Large intestine (tissue), 3 donors: ENCODE measurements around the gene USP15. TPM values are rescaled to one million over a fixed set of nuclear protein-coding genes. Genes with fewer than 3 reads are reported as not detected.

Experiments
- DNase-seq, 2 donors: peaks; one replicate each; pipeline versions ENCODE4 v3.0.0 to v3.0.0-alpha.2; 2013
- H3K27ac ChIP-seq: one replicate; pipeline ENCODE4 v1.5.1; 2013; ENCODE audit warnings: low read length
- H3K27me3 ChIP-seq: 2 replicates; pipeline ENCODE4 v1.6.1; 2013; ENCODE audit warnings: low read length; ENCODE audit not compliant: control insufficient read depth, insufficient read depth
- H3K36me3 ChIP-seq: 2 replicates; pipeline ENCODE4 v1.6.1; 2013; ENCODE audit warnings: low read length; ENCODE audit not compliant: control insufficient read depth, insufficient read depth
- H3K4me1 ChIP-seq: one replicate; pipeline ENCODE4 v1.6.1; 2013; ENCODE audit warnings: low read length; ENCODE audit not compliant: control insufficient read depth, insufficient read depth
- H3K4me3 ChIP-seq: one replicate; pipeline ENCODE4 v1.5.1; 2013; ENCODE audit warnings: low read length
- H3K9me3 ChIP-seq: one replicate; pipeline ENCODE4 v1.6.1; 2013; ENCODE audit warnings: mild to moderate bottlenecking, low read depth, low read length, moderate library complexity; ENCODE audit not compliant: control insufficient read depth
- WGBS: methylation state at CpG from one replicate; pipeline ENCODE4 v1.1.5; 2013; ENCODE audit warnings: low lambda C conversion rate; ENCODE audit not compliant: insufficient coverage; 5-methylcytosine and 5-hydroxymethylcytosine counted together
- polyA plus RNA-seq: library from polyadenylated mRNA; unstranded; fragments of 120-200 nt; gene quantifications from one replicate; pipeline ENCODE4 v1.2.1, GENCODE V29; 2013

The USP15 gene
- polyA plus RNA-seq, 1 donor, result 66.1 TPM

DNA sequence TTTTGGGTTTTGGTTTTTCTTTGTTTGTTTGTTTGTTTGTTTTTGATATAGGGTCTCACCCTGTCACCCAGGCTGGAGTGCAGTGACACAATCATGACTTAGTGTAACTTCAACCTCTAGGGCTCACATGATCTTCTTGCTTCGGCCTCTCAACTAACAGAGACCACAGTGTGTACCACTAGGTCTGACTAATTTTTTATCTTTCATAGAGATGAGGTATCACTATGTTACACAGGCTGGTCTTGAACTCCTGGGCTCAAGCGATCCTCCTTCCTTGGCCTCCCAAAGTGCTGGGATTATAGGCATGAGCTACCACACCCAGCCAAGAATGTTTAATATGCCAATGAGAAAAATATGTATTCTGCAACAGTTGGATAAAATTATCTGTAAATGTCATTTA lies 29.6 kb upstream of the USP15 start:
- no peak overlapping the region for H3K4me3 ChIP-seq
- no peaks in the 10 kb centered on the region for H3K27me3 ChIP-seq
- no peak for DNase-seq
- peaks cover 4% of the 10 kb centered on the region for H3K9me3 ChIP-seq
- no CpG with 5 or more reads among the region's 2 CpGs for WGBS
- no peaks in the 10 kb centered on the region for H3K4me1 ChIP-seq
- H3K36me3 ChIP-seq, result no peaks in the 10 kb centered on the region
- H3K27ac ChIP-seq, result no peak overlapping the region

DNA sequence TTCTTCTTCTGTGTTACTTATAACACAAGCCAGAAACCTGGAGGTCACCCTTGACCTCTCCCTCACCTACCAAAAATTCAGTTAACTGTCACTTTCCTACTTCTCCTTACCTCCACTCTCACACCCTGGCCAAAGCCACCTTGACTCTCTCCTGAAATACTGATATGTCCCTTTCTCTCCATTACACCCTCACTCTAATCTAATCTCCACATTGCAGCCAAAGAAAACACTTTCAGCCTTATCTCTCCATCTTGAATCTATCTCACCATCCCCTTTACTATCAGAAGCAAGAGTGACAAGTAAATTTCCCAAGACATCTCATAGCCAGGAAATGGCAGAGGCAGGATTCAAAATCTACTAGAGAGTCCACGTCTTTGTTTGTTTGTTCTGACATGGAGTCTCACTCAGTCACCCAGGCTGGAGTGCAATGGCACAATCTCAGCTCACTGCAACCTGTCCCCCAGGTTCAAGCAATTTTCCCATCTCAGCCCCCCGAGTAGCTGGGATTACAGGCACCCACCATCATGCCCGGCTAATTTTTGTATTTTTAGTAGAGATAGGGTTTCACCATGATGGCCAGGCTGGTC lies 28.0 kb upstream of the USP15 start:
- no CpG with 5 or more reads among the region's 3 CpGs for WGBS
- H3K27me3 ChIP-seq, result no peaks in the 10 kb centered on the region
- H3K4me3 ChIP-seq, result no peak overlapping the region
- DNase-seq, result no peak
- H3K27ac ChIP-seq, result no peak overlapping the region
- peaks cover 4% of the 10 kb centered on the region for H3K9me3 ChIP-seq
- no peaks in the 10 kb centered on the region for H3K4me1 ChIP-seq
- H3K36me3 ChIP-seq, result no peaks in the 10 kb centered on the region

- no CpG with 5 or more reads among the region's 2 CpGs for WGBS
- Histone ChIP-seq H3K27ac (no peak overlapping the region), H3K4me1 (no peaks in the 10 kb centered on the region), H3K27me3 (no peaks in the 10 kb centered on the region), H3K4me3 (no peak overlapping the region), H3K9me3 (peaks cover 4% of the 10 kb centered on the region), H3K36me3 (no peaks in the 10 kb centered on the region)
- DNase-seq, result no peak
These were observed 26.4 kb upstream of the USP15 start for GRCh38 chr12:62233805-62234204.

DNA sequence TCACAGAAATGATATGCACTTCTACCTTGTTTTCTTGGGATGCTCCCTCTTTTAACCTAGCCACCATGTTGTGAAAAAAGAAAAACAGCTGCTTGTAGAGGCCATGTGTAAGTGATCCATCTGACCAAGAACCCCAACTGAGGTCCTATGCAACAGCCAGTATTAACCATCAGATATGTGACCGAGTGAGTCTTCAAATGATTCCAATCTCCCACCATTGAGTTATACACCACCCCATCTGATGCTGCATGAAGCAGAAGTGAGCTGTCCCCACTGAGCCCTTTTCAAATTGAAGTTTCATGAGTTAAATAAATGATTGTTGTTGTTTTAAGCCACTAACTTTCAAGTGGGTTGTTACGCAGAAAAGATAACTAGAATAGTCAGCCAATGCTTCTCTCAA lies 20.6 kb upstream of the USP15 start:
- H3K4me3 ChIP-seq, result no peak overlapping the region
- DNase-seq, result no peak
- no peaks in the 10 kb centered on the region for H3K27me3 ChIP-seq
- no peak overlapping the region for H3K27ac ChIP-seq
- WGBS, result 100% methylated on average over 1 of the region's 2 CpGs
- H3K9me3 ChIP-seq, result peaks cover 4% of the 10 kb centered on the region
- H3K36me3 ChIP-seq, result no peaks in the 10 kb centered on the region
- no peaks in the 10 kb centered on the region for H3K4me1 ChIP-seq

- Histone ChIP-seq H3K27me3 (no peaks in the 10 kb centered on the region), H3K9me3 (no peaks in the 10 kb centered on the region), H3K36me3 (no peaks in the 10 kb centered on the region), H3K27ac (peak overlapping the region; percentile 54), H3K4me1 (peaks cover 4% of the 10 kb centered on the region), H3K4me3 (no peak overlapping the region)
- WGBS, result 40% methylated on average over 2 of the region's 3 CpGs
- DNase-seq, result peak; percentile 53 to 80
These were observed 12.7 kb upstream of the USP15 start for GRCh38 chr12:62247281-62248045.

DNA sequence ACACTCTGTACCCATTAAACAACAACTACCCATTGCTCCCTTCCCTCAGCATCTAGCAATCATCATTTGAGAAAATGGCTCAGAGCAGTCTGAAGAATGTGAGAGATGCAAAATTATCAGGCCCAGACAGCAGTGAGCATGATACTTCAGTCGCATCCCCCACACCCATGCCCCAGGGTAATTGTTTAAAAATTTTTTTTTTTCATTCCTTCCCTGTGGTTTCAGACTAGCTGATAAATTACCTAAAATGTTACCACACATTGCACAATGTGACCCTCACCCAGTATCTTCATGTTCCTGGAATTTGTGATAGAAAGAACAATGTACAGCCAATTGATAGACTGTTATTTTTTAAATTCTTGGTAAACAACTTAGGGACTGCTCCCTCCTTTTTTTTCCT lies 11.3 kb upstream of the USP15 start:
- no peaks in the 10 kb centered on the region for H3K36me3 ChIP-seq
- no peaks in the 10 kb centered on the region for H3K27me3 ChIP-seq
- WGBS, result 100% methylated on average over 1 of the region's 1 CpG
- H3K27ac ChIP-seq, result no peak overlapping the region
- no peak overlapping the region for H3K4me3 ChIP-seq
- no peak for DNase-seq
- H3K4me1 ChIP-seq, result peaks cover 4% of the 10 kb centered on the region
- no peaks in the 10 kb centered on the region for H3K9me3 ChIP-seq

DNA sequence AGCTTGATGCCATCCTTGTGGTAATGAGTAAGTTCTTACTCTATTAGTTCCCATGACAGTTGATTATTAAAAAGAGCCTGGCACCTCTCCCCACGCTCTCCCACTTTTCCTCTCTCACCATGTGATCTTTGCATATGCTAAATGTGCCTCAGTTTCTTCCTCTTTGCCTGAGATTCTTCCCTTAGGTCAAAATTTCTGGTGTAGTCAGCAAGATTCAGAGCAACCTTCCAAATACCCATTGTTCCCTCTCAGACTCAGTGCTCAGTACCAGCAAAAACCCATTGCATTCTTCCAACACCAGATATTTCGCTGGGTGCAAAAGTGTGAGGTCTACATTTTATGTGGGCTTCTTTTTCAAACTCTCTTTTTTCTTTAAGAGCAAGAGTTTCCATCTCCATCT lies 10.8 kb upstream of the USP15 start:
- H3K27ac ChIP-seq, result no peak overlapping the region
- H3K4me3 ChIP-seq, result no peak overlapping the region
- no peak for DNase-seq
- H3K9me3 ChIP-seq, result no peaks in the 10 kb centered on the region
- no peaks in the 10 kb centered on the region for H3K27me3 ChIP-seq
- WGBS, result no CpG with 5 or more reads among the region's 2 CpGs
- peaks cover 4% of the 10 kb centered on the region for H3K4me1 ChIP-seq
- no peaks in the 10 kb centered on the region for H3K36me3 ChIP-seq

- peaks cover 4% of the 10 kb centered on the region for H3K4me1 ChIP-seq
- H3K27ac ChIP-seq, result no peak overlapping the region
- no peaks in the 10 kb centered on the region for H3K9me3 ChIP-seq
- no peaks in the 10 kb centered on the region for H3K27me3 ChIP-seq
- no CpG with 5 or more reads among the region's 3 CpGs for WGBS
- H3K36me3 ChIP-seq, result no peaks in the 10 kb centered on the region
- no peak for DNase-seq
- no peak overlapping the region for H3K4me3 ChIP-seq
These were observed 9.3 kb upstream of the USP15 start for GRCh38 chr12:62250671-62251608.

DNA sequence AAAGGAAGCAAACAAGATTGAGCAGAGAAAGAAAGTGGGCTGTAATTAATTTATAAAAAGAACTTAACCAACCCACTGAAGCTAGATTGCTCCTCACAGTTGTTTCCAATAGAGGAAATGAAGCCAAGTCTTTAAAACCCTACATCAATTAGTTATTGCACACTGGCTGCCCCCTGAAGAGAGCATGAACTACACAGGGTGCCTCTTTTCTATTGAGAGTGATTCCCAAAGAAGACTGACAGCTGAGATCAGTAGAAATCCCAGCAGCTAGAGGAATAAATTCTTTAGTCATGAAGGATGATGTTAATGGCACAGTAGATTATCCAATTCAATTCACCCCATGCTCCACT lies 8.6 kb upstream of the USP15 start:
- no peaks in the 10 kb centered on the region for H3K27me3 ChIP-seq
- H3K4me3 ChIP-seq, result no peak overlapping the region
- DNase-seq, result no peak
- H3K9me3 ChIP-seq, result no peaks in the 10 kb centered on the region
- H3K36me3 ChIP-seq, result no peaks in the 10 kb centered on the region
- H3K4me1 ChIP-seq, result peaks cover 4% of the 10 kb centered on the region
- H3K27ac ChIP-seq, result no peak overlapping the region

DNA sequence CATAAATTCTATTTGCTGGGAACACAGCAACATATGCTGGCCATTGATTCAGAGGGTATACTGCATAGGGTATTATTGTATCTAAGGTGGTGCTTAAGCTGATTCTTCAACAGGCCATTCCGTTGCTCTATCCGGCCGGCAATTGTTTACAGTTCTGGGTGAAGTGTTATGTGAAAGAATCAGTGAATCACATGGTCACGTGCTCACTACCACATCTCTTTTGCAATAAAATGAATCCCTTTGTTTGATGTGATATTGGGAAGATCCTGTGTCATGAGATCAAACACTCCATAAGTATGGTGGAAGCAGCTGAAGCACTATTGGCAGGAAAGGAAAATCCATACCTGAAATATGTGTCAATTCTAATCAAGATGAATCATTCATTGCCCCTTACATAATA lies 7.6 kb upstream of the USP15 start:
- peaks cover 4% of the 10 kb centered on the region for H3K4me1 ChIP-seq
- no peaks in the 10 kb centered on the region for H3K9me3 ChIP-seq
- no peaks in the 10 kb centered on the region for H3K36me3 ChIP-seq
- no peaks in the 10 kb centered on the region for H3K27me3 ChIP-seq
- H3K27ac ChIP-seq, result no peak overlapping the region
- DNase-seq, result no peak
- H3K4me3 ChIP-seq, result no peak overlapping the region
- no CpG with 5 or more reads among the region's 4 CpGs for WGBS
